ENCODE data around the gene USP26.

GRCh38 chrX:133005616-133006015 lies 91.3 kb downstream of the USP26 start:
- TF ChIP-seq, protein P1, sequence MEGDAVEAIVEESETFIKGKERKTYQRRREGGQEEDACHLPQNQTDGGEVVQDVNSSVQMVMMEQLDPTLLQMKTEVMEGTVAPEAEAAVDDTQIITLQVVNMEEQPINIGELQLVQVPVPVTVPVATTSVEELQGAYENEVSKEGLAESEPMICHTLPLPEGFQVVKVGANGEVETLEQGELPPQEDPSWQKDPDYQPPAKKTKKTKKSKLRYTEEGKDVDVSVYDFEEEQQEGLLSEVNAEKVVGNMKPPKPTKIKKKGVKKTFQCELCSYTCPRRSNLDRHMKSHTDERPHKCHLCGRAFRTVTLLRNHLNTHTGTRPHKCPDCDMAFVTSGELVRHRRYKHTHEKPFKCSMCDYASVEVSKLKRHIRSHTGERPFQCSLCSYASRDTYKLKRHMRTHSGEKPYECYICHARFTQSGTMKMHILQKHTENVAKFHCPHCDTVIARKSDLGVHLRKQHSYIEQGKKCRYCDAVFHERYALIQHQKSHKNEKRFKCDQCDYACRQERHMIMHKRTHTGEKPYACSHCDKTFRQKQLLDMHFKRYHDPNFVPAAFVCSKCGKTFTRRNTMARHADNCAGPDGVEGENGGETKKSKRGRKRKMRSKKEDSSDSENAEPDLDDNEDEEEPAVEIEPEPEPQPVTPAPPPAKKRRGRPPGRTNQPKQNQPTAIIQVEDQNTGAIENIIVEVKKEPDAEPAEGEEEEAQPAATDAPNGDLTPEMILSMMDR (conservative IDR thresholded peaks at IDR 0.05; ENCODE audit: low read depth, low read length), result no peak
- TF ChIP-seq EZH2 (IDR thresholded peaks at IDR 0.05; ENCODE audit: low read length, unreplicated experiment), result no peak
